Transverse colon (tissue), 4 donors: ENCODE measurements around the gene C1orf50.

Experiments
- CTCF ChIP-seq, 5 experiments: fragments of 200-600 bp in 3 of 5; fragments of 450-650 bp in 2 of 5; sonication (generic) in 3 of 5; IDR thresholded peaks; 1 replicate in 2 of 5; 2 replicates in 3 of 5; pipeline ENCODE4 v1.5.1; 2016 to 2017; ENCODE audit warnings: antibody characterized with exemption in 5 of 5, inconsistent platforms in 3 of 5, mild to moderate bottlenecking in 2 of 5, moderate library complexity in 1 of 5
- EP300 ChIP-seq: sonication (generic); formaldehyde crosslinking; IDR thresholded peaks from one replicate; pipeline ENCODE4 v1.6.1; 2017; ENCODE audit warnings: antibody characterized with exemption, low read depth
- POLR2A ChIP-seq: fragments of 450-650 bp; IDR thresholded peaks from one replicate; pipeline ENCODE4 v1.6.1; 2016; ENCODE audit warnings: antibody characterized with exemption, mild to moderate bottlenecking, moderate library complexity
- POLR2AphosphoS5 ChIP-seq, 3 donors: sonication (generic); formaldehyde crosslinking; IDR thresholded peaks; one replicate each; pipeline ENCODE4 v1.6.1; 2016; ENCODE audit warnings: antibody characterized with exemption in 3 of 3

DNA sequence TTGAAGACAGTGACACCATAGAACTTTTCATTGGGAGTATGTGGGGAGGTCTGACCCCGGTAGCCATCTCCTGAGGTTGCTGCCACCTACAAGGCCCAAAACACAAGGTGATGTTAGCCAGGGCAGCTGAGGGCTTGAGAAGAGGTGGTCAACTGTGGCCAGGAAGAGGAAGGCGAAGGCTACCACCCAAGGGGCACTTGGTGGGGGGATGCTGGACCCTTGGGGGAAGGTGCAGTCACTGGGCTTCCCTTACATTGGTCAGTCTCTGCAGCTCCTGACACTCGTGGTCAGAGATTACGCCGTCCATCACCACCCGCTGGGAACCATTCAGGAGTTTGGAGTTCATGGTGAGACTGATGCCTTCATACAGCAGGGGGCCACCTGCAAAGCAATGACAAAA lies 14.8 kb upstream of the C1orf50 start:
- TF ChIP-seq EP300 (no peak), POLR2AphosphoS5 (IDR thresholded peaks at IDR 0.05) (no peak), CTCF (IDR thresholded peaks at IDR 0.05) (no peak), POLR2A (no peak)
